Measurements from ENCODE around the gene PRR3. TPM values are rescaled to one million over a fixed set of nuclear protein-coding genes. Genes with fewer than 3 reads are reported as not detected.

PRR3 gene
- total and polyA plus RNA-seq, 2 of the 13 experiments (the other 11 are each of a cell fraction or from before 2014, with no cell fraction given) = 14.6 to 21.2 TPM

DNA sequence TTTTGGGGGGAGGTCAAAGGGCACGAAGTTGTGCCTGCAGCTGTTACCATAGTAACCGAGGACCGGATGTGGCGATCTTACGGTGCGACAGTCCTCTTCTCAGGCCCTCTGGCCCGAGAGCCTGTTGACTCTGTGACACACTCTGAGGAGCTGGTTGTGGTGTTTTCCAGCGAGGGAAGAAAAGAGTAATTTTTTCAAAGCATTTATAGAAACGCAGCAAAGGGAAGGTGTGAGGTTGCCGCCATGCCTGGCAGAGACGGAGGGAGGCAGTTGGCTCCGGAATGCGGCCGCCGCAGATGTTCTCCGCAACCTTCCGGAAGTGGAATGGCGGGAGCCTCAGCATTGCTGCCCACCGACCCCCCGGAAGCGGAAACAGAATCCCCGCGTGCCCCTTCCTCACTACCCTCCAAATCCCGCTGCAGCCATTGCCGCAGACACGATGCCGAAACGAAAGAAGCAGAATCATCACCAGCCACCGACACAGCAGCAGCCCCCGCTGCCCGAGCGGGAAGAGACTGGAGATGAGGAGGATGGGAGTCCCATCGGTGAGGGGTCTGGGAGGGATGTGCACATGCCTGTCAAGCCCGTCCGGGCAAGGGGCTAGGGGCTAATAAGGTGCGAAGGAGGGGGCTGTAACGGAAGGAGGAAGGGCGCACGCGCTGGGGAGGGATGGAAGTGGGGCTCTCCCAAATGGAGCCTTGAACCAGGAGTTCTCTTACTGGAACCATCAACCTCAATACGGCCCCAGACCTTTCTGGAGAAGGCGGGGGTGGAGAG is at the start of gene PRR3 (continued):
- TF ChIP-seq, protein P1, sequence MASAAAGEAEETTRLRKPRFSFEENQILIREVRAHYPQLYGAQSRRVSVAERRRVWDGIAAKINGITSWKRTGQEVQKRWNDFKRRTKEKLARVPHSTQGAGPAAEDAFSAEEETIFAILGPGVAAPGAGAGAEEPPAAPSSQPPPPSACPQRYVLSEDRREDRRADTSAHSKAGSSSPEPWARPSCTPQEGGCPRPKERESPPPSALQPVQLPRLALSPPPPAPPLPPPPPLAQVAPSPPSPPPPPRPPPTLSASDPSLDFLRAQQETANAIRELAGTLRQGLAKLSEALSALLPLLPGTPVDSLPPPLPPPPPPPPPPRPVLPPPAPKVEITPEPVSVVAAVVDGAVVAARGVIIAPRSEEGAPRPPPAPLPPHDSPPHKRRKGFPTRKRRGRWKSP (CRISPR knock-in tag; IDR thresholded peaks at IDR 0.05) = no peak; the same call in 1 of the 2 replicates
- TF ChIP-seq SP1 (IDR thresholded peaks at IDR 0.05) (no peak), SP1 (CRISPR knock-in tag; IDR thresholded peaks at IDR 0.05) (no peak), ZKSCAN5 (CRISPR knock-in tag; IDR thresholded peaks at IDR 0.05) (no peak), ZNF317 (CRISPR knock-in tag; IDR thresholded peaks at IDR 0.05) (peak; percentile 82; the same call in 1 of the 2 replicates), RARA (CRISPR knock-in tag; IDR thresholded peaks at IDR 0.05) (no peak), ASH2L (IDR thresholded peaks at IDR 0.05; ENCODE audit: insufficient read length, low read depth, low read length) (peak; percentile 99), TCF12 (IDR thresholded peaks at IDR 0.05) (no peak), TCF12 (CRISPR knock-in tag; IDR thresholded peaks at IDR 0.05) (peak; percentile 69; the same call in 1 of the 2 replicates), SIN3A (IDR thresholded peaks at IDR 0.05; ENCODE audit: borderline replicate concordance, low read depth, low read length) (peak; percentile 84; the same call in 1 of the 2 replicates), ZNF816 (CRISPR knock-in tag; IDR thresholded peaks at IDR 0.05; ENCODE audit: borderline replicate concordance) (peak; percentile 85; the same call in 1 of the 2 replicates), ATRX (CRISPR knock-in tag; IDR thresholded peaks at IDR 0.05; ENCODE audit: borderline replicate concordance) (no peak; the same call in 1 of the 2 replicates), ZNF782 (CRISPR knock-in tag; IDR thresholded peaks at IDR 0.05; ENCODE audit: borderline replicate concordance) (peak; percentile 63; the same call in 1 of the 2 replicates), TCF7 (IDR thresholded peaks at IDR 0.05; ENCODE audit: low read depth) (no peak), DMAP1 (CRISPR knock-in tag; IDR thresholded peaks at IDR 0.05) (peak; percentile 99), RBM39 (IDR thresholded peaks at IDR 0.05; ENCODE audit: low read depth, low read length, poor library complexity, severe bottlenecking) (peak; percentile 86), HNRNPL (IDR thresholded peaks at IDR 0.05; ENCODE audit: low read depth, low read length) (peak; percentile 76; the same call in 1 of the 2 replicates), KAT7 (CRISPR knock-in tag; IDR thresholded peaks at IDR 0.05; ENCODE audit: borderline replicate concordance) (peak; percentile 83), RFX5 (IDR thresholded peaks at IDR 0.05; ENCODE audit: low read depth, low read length) (peak; percentile 74), ZNF672 (CRISPR knock-in tag; IDR thresholded peaks at IDR 0.05) (0 out of 2 replicates have a peak, but pooled peaks have one; percentile 79)
- TF ChIP-seq, protein P2, sequence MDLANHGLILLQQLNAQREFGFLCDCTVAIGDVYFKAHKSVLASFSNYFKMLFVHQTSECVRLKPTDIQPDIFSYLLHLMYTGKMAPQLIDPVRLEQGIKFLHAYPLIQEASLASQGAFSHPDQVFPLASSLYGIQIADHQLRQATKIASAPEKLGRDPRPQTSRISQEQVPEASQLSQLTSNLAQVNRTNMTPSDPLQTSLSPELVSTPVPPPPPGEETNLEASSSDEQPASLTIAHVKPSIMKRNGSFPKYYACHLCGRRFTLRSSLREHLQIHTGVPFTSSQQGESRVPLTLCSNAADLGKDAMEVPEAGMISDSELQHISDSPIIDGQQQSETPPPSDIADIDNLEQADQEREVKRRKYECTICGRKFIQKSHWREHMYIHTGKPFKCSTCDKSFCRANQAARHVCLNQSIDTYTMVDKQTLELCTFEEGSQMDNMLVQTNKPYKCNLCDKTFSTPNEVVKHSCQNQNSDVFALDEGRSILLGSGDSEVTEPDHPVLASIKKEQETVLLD (CRISPR knock-in tag; IDR thresholded peaks at IDR 0.05; ENCODE audit: low read depth) = peak; percentile 52; the same call in 1 of the 2 replicates
- TF ChIP-seq, protein P3, sequence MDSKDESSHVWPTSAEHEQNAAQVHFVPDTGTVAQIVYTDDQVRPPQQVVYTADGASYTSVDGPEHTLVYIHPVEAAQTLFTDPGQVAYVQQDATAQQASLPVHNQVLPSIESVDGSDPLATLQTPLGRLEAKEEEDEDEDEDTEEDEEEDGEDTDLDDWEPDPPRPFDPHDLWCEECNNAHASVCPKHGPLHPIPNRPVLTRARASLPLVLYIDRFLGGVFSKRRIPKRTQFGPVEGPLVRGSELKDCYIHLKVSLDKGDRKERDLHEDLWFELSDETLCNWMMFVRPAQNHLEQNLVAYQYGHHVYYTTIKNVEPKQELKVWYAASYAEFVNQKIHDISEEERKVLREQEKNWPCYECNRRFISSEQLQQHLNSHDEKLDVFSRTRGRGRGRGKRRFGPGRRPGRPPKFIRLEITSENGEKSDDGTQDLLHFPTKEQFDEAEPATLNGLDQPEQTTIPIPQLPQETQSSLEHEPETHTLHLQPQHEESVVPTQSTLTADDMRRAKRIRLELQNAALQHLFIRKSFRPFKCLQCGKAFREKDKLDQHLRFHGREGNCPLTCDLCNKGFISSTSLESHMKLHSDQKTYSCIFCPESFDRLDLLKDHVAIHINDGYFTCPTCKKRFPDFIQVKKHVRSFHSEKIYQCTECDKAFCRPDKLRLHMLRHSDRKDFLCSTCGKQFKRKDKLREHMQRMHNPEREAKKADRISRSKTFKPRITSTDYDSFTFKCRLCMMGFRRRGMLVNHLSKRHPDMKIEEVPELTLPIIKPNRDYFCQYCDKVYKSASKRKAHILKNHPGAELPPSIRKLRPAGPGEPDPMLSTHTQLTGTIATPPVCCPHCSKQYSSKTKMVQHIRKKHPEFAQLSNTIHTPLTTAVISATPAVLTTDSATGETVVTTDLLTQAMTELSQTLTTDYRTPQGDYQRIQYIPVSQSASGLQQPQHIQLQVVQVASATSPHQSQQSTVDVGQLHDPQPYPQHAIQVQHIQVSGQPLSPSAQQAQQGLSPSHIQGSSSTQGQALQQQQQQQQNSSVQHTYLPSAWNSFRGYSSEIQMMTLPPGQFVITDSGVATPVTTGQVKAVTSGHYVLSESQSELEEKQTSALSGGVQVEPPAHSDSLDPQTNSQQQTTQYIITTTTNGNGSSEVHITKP (CRISPR knock-in tag; IDR thresholded peaks at IDR 0.05; ENCODE audit: low read depth) = peak; percentile 83; the same call in 1 of the 2 replicates
- TF ChIP-seq, protein P4, sequence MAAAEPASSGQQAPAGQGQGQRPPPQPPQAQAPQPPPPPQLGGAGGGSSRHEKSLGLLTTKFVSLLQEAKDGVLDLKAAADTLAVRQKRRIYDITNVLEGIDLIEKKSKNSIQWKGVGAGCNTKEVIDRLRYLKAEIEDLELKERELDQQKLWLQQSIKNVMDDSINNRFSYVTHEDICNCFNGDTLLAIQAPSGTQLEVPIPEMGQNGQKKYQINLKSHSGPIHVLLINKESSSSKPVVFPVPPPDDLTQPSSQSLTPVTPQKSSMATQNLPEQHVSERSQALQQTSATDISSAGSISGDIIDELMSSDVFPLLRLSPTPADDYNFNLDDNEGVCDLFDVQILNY (CRISPR knock-in tag; conservative IDR thresholded peaks at IDR 0.05) = no peak
